ENCODE measurements around the gene ABCG2. TPM values are rescaled to one million over a fixed set of nuclear protein-coding genes. Genes with fewer than 3 reads are reported as not detected.

The ABCG2 gene
- total and polyA plus RNA-seq, 7 experiments from 2014 or later: 0.26 to 0.67 (median 0.46) TPM; not detected in 3

Other genes starting within 250 kb of the ABCG2 start
- 10 to 100 TPM in 2 of 5 experiments, 1 to 10 TPM in 1, not detected in 2; 1.6 to 28.5 (median 21.6) TPM for gene SPP1, start 182.9 kb downstream of the ABCG2 start, total RNA-seq
- gene SPP1, start 182.9 kb downstream of the ABCG2 start, polyA plus RNA-seq: not detected
- gene PKD2, start 151.0 kb downstream of the ABCG2 start, total RNA-seq: 10 to 100 TPM in 1 of 5 experiments, 1 to 10 TPM in 4; 4.9 to 16.1 (median 6.8) TPM
- 1 to 10 TPM; 2.7 to 7.1 TPM for gene PKD2, start 151.0 kb downstream of the ABCG2 start, polyA plus RNA-seq
- 10 to 100 TPM; 72.1 to 92.7 (median 91.9) TPM for gene PPM1K, start 125.9 kb upstream of the ABCG2 start, total RNA-seq
- 10 to 100 TPM; 64.3 to 91.0 TPM for gene PPM1K, start 125.9 kb upstream of the ABCG2 start, polyA plus RNA-seq
- gene HERC6, start 220.2 kb upstream of the ABCG2 start, total RNA-seq: 10 to 100 TPM; 12.6 to 43.5 (median 23.0) TPM
- gene HERC6, start 220.2 kb upstream of the ABCG2 start, polyA plus RNA-seq: 10 to 100 TPM; 14.6 to 20.0 TPM